ENCODE data around the gene SYMPK.

SYMPK gene

GRCh38 chr19:45825917-45826893 lies 36.7 kb downstream of the SYMPK start:
- peaks cover 52% of the 10 kb centered on the region for H3K36me3 Mint-ChIP-seq (ENCODE audit: low read depth)
- no peaks in the 10 kb centered on the region for H3K9me3 Mint-ChIP-seq
- no peak overlapping the region for H3K4me3 Mint-ChIP-seq
- DNase-seq, result no peak
- peaks cover 6% of the 10 kb centered on the region for H3K4me1 Mint-ChIP-seq
- H3K27me3 Mint-ChIP-seq (ENCODE audit: low read depth, poor library complexity), result no peaks in the 10 kb centered on the region
- peak overlapping the region; percentile 78 for H3K27ac Mint-ChIP-seq
- TF ChIP-seq CTCF (IDR thresholded peaks at IDR 0.05), result no peak

GRCh38 chr19:45825263-45825605 lies 37.7 kb downstream of the SYMPK start:
- DNase-seq, result no peak

GRCh38 chr19:45824531-45825262 lies 38.2 kb downstream of the SYMPK start:
- Mint-ChIP-seq H3K4me1 (peaks cover 20% of the 10 kb centered on the region), H3K27ac (peak overlapping the region; percentile 22), H3K4me3 (no peak overlapping the region), H3K36me3 (ENCODE audit: low read depth) (peaks cover 41% of the 10 kb centered on the region), H3K9me3 (no peaks in the 10 kb centered on the region), H3K27me3 (ENCODE audit: low read depth, poor library complexity) (no peaks in the 10 kb centered on the region)
- no peak for DNase-seq
- no peak for TF ChIP-seq CTCF (IDR thresholded peaks at IDR 0.05)

More at GRCh38 chr19:45825263-45825605, 37.7 kb downstream of the SYMPK start:
- Mint-ChIP-seq H3K27ac (no peak overlapping the region), H3K4me1 (peaks cover 15% of the 10 kb centered on the region), H3K36me3 (ENCODE audit: low read depth) (peaks cover 46% of the 10 kb centered on the region), H3K4me3 (no peak overlapping the region), H3K9me3 (no peaks in the 10 kb centered on the region), H3K27me3 (ENCODE audit: low read depth, poor library complexity) (no peaks in the 10 kb centered on the region)
- no peak for TF ChIP-seq CTCF (IDR thresholded peaks at IDR 0.05)

- H3K4me3 Mint-ChIP-seq, result no peak overlapping the region
- peaks cover 26% of the 10 kb centered on the region for H3K4me1 Mint-ChIP-seq
- peaks cover 34% of the 10 kb centered on the region for H3K36me3 Mint-ChIP-seq (ENCODE audit: low read depth)
- H3K9me3 Mint-ChIP-seq, result no peaks in the 10 kb centered on the region
- peak overlapping the region; percentile 22 for H3K27ac Mint-ChIP-seq
- DNase-seq, result no peak
- no peak for TF ChIP-seq CTCF (IDR thresholded peaks at IDR 0.05)
- H3K27me3 Mint-ChIP-seq (ENCODE audit: low read depth, poor library complexity), result no peaks in the 10 kb centered on the region
Observed at GRCh38 chr19:45824041-45824471, 38.9 kb downstream of the SYMPK start.

GRCh38 chr19:45823182-45823581 lies 39.8 kb downstream of the SYMPK start:
- Mint-ChIP-seq H3K27ac (peak overlapping the region; percentile 57), H3K4me3 (no peak overlapping the region), H3K9me3 (no peaks in the 10 kb centered on the region), H3K27me3 (ENCODE audit: low read depth, poor library complexity) (no peaks in the 10 kb centered on the region), H3K36me3 (ENCODE audit: low read depth) (peaks cover 26% of the 10 kb centered on the region), H3K4me1 (peaks cover 32% of the 10 kb centered on the region)
- TF ChIP-seq CTCF (IDR thresholded peaks at IDR 0.05), result no peak
- no peak for DNase-seq
